Fibroblast of lung (primary cell): Measurements from ENCODE around the gene NEK9. TPM values are rescaled to one million over a fixed set of nuclear protein-coding genes. Genes with fewer than 3 reads are reported as not detected.

Source experiments
- DNase-seq, 2 donors: peaks; one replicate each; pipeline versions ENCODE4 v3.0.0 to v3.0.0-alpha.2; 2010; ENCODE audit warnings: low read depth in 2 of 2
- H2AFZ ChIP-seq: 2 replicates; pipeline ENCODE4 v1.5.1; 2012; ENCODE audit warnings: low read length, control low read depth, inconsistent platforms
- H3K27ac ChIP-seq: 2 replicates; pipeline ENCODE4 v1.5.1; 2011; ENCODE audit warnings: low read length, control low read depth; ENCODE audit not compliant: insufficient read depth
- H3K27me3 ChIP-seq: 2 replicates; pipeline ENCODE4 v1.5.1; 2011; ENCODE audit warnings: mild to moderate bottlenecking, low read length; ENCODE audit not compliant: control insufficient read depth, insufficient read depth
- H3K36me3 ChIP-seq: 2 replicates; pipeline ENCODE4 v1.5.1; 2011; ENCODE audit warnings: low read length; ENCODE audit not compliant: control insufficient read depth, insufficient read depth
- H3K4me1 ChIP-seq: 2 replicates; pipeline ENCODE4 v1.5.1; 2011; ENCODE audit warnings: low read length; ENCODE audit not compliant: control insufficient read depth, insufficient read depth; ENCODE audit errors: extremely low read depth
- H3K4me2 ChIP-seq: 2 replicates; pipeline ENCODE4 v1.5.1; 2011; ENCODE audit warnings: low read length, control low read depth; ENCODE audit not compliant: insufficient read depth; ENCODE audit errors: extremely low read depth
- H3K4me3 ChIP-seq, 4 experiments: fragments of 200-600 bp in 1 of 4; sonication (generic) in 1 of 4; replicated peaks in 1 of 4; 2 replicates each; pipeline ENCODE4 v1.5.1; 2011 to 2016; ENCODE audit warnings: low read length in 4 of 4, low read depth in 3 of 4, mild to moderate bottlenecking in 3 of 4, control low read depth in 2 of 4, inconsistent platforms in 1 of 4, mixed read lengths in 1 of 4; ENCODE audit not compliant: insufficient read depth in 1 of 4; ENCODE audit errors: control extremely low read depth in 1 of 4
- H3K79me2 ChIP-seq: 2 replicates; pipeline ENCODE4 v1.5.1; 2012; ENCODE audit warnings: mild to moderate bottlenecking, low read length, inconsistent platforms; ENCODE audit not compliant: control insufficient read depth, insufficient read depth
- H3K9ac ChIP-seq: 2 replicates; pipeline ENCODE4 v1.5.1; 2011; ENCODE audit warnings: mild to moderate bottlenecking, low read length, control low read depth; ENCODE audit not compliant: insufficient read depth
- H3K9me3 ChIP-seq: 2 replicates; pipeline ENCODE4 v1.5.1; 2012; ENCODE audit warnings: low read depth, low read length; ENCODE audit not compliant: control insufficient read depth, insufficient read depth
- H4K20me1 ChIP-seq: 2 replicates; pipeline ENCODE4 v1.5.1; 2011; ENCODE audit warnings: low read length; ENCODE audit not compliant: control insufficient read depth, insufficient read depth; ENCODE audit errors: extremely low read depth
- EZH2 ChIP-seq: IDR thresholded peaks from 2 replicates; pipeline ENCODE4 v1.5.1; 2012; ENCODE audit warnings: low read length, control low read depth, mild to moderate bottlenecking; ENCODE audit errors: missing control alignments
- polyA plus RNA-seq, 2 donors: library from polyadenylated mRNA; depleted of rRNA in 1 of 2; stranded (reverse) in 1 of 2; unstranded in 1 of 2; fragments of >200 nt; gene quantifications; 2 replicates each; pipeline ENCODE4 v1.2.1, GENCODE V29; 2011 to 2012; ENCODE audit warnings: missing spikeins in 1 of 2
- total RNA-seq: library from RNA; depleted of rRNA; stranded (reverse); fragments of >200 nt; gene quantifications from 2 replicates; pipeline ENCODE4 v1.2.1, GENCODE V29; 2014
- TF ChIP-seq, protein P1 (sequence below), 2 donors: IDR thresholded peaks in 1 of 2; conservative IDR thresholded peaks in 1 of 2; 1 replicate in 1 of 2; 2 replicates in 1 of 2; pipeline ENCODE4 v1.5.1; 2011 to 2012; ENCODE audit warnings: low read length in 2 of 2, control low read depth in 1 of 2, inconsistent platforms in 1 of 2, low read depth in 1 of 2, mild to moderate bottlenecking in 1 of 2

NEK9 gene
- total and polyA plus RNA-seq, 2 donors (not counting 1 experiment from before 2014, with no cell fraction given) = 63.4 to 81.3 TPM

DNA sequence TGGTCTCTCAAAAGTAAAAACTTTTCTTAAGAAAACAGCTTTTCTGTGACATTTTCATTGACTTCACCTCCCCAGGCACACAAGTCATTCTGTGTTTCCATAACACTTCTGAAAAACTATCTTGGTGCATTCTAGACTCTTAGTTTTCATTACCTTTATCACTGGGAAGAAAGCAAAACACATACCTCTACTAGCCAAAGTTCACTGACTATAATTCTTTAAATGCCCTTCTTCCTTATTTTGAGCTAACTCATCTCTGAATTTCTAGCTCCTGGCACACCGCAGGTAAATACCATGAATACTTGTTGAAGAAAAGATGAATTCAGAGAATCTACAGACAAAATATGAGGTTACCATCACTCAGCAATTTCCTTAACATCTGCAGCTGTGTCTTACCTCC lies 96.7 kb downstream of the NEK9 start:
- no peaks in the 10 kb centered on the region for H3K27me3 ChIP-seq
- no peak overlapping the region for H3K9ac ChIP-seq
- no peaks in the 10 kb centered on the region for H3K79me2 ChIP-seq
- DNase-seq = no peak
- no peaks in the 10 kb centered on the region for H4K20me1 ChIP-seq
- no peaks in the 10 kb centered on the region for H3K9me3 ChIP-seq
- no peaks in the 10 kb centered on the region for H3K4me1 ChIP-seq
- no peak overlapping the region for H3K27ac ChIP-seq
- no peak overlapping the region for H2AFZ ChIP-seq
- TF ChIP-seq EZH2 = no peak
- TF ChIP-seq, protein P1, sequence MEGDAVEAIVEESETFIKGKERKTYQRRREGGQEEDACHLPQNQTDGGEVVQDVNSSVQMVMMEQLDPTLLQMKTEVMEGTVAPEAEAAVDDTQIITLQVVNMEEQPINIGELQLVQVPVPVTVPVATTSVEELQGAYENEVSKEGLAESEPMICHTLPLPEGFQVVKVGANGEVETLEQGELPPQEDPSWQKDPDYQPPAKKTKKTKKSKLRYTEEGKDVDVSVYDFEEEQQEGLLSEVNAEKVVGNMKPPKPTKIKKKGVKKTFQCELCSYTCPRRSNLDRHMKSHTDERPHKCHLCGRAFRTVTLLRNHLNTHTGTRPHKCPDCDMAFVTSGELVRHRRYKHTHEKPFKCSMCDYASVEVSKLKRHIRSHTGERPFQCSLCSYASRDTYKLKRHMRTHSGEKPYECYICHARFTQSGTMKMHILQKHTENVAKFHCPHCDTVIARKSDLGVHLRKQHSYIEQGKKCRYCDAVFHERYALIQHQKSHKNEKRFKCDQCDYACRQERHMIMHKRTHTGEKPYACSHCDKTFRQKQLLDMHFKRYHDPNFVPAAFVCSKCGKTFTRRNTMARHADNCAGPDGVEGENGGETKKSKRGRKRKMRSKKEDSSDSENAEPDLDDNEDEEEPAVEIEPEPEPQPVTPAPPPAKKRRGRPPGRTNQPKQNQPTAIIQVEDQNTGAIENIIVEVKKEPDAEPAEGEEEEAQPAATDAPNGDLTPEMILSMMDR (conservative IDR thresholded peaks at IDR 0.05 in 1 of 2, IDR thresholded peaks at IDR 0.05 in 1 of 2; ENCODE audit: low read depth in 1 of 2, low read length in 2 of 2) = no peak
- H3K36me3 ChIP-seq = peaks cover 5% of the 10 kb centered on the region
- no peak overlapping the region for H3K4me2 ChIP-seq
- H3K4me3 ChIP-seq = no peak overlapping the region

Other genes starting within 250 kb of the NEK9 start
- 47.0 and 95.3 TPM in 2 replicates for gene DLST, start 245.1 kb downstream of the NEK9 start, total RNA-seq
- gene DLST, start 245.1 kb downstream of the NEK9 start, polyA plus RNA-seq = 214 and 236 TPM in 2 replicates
- 0.26 and 1.2 TPM in 2 replicates for gene RPS6KL1, start 203.8 kb downstream of the NEK9 start, total RNA-seq
- gene RPS6KL1, start 203.8 kb downstream of the NEK9 start, polyA plus RNA-seq = 0.52 and 1.4 TPM in 2 replicates
- 4.6 and 7.6 TPM in 2 replicates for gene PGF, start 171.5 kb downstream of the NEK9 start, total RNA-seq
- 0.84 and 1.1 TPM in 2 replicates for gene PGF, start 171.5 kb downstream of the NEK9 start, polyA plus RNA-seq
- gene EIF2B2, start 124.1 kb downstream of the NEK9 start, total RNA-seq = 30.2 and 34.2 TPM in 2 replicates
- 83.6 and 120 TPM in 2 replicates for gene EIF2B2, start 124.1 kb downstream of the NEK9 start, polyA plus RNA-seq
- gene MLH3, start 75.6 kb downstream of the NEK9 start, total RNA-seq = 37.5 and 53.8 TPM in 2 replicates
- gene MLH3, start 75.6 kb downstream of the NEK9 start, polyA plus RNA-seq = 9.5 and 12.2 TPM in 2 replicates
- gene ACYP1, start 63.0 kb downstream of the NEK9 start, total RNA-seq = 7.4 and 14.5 TPM in 2 replicates
- gene ACYP1, start 63.0 kb downstream of the NEK9 start, polyA plus RNA-seq = 13.7 and 18.7 TPM in 2 replicates
- 1.5 and 1.8 TPM in 2 replicates for gene ZC2HC1C, start 57.4 kb downstream of the NEK9 start, total RNA-seq
- 0.88 and 0.90 TPM in 2 replicates for gene ZC2HC1C, start 57.4 kb downstream of the NEK9 start, polyA plus RNA-seq
- 173 and 223 TPM in 2 replicates for gene TMED10, start 49.6 kb upstream of the NEK9 start, total RNA-seq
- 285 and 333 TPM in 2 replicates for gene TMED10, start 49.6 kb upstream of the NEK9 start, polyA plus RNA-seq
- 71.4 and 178 TPM in 2 replicates for gene FOS, start 151.8 kb upstream of the NEK9 start, total RNA-seq
- gene FOS, start 151.8 kb upstream of the NEK9 start, polyA plus RNA-seq = 24.6 and 347 TPM in 2 replicates